Fibroblast of skin of right quadriceps (primary cell): ENCODE results near the gene CDK11A.
A peak's percentile ranks its signal among the peaks of the same experiment; 100 is the strongest.

Source experiments
- DNase-seq: peaks from one replicate; pipeline ENCODE4 v3.0.0-alpha.2; 2013

CDK11A gene

DNA sequence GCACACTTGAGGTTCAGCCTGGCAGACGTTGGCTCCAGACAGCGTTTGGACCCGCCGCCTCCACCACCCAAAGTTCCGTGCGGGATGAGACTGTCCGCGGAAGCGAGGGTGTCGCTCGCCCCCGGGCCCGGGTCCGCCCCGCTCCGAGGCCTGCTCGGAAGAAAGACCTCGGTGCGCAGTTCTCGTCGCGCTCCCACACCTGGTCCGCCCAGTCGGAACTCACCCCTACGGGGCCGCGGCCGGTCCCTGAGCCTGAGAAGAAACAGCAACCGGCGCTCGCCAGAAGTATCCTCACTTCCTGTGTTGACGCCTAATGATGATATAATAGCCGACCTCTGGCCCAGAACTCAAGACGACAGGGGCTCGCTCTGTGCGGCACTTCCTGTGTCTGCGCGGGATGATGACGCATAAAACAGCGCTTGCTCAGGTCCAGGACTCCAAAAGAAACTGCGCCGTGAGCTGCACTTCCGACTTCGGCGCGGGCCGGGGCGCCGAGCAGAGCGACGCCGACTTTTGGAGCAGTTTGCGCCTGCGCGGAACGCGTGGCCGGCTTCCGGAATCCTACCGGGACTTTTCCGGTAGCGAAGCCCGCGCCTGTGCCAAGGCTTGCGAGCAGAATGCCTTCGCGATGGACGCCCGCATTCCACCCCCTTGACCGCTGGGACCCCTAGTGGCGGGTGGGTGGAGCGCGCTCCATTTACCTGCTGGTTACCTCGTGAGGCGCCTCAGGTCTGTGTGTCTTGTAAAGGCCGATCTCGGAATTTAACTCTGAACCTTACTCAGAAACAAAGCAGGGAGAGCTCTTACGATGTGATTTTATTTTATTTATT, at the start of gene CDK11A:
Gene CDK11A, minus strand, starts transcription at position 323 of the 830 bp plus-strand sequence. CDS start 1,539 bp downstream, outside the sequence.
- DNase-seq, result peak; percentile 100

DNA sequence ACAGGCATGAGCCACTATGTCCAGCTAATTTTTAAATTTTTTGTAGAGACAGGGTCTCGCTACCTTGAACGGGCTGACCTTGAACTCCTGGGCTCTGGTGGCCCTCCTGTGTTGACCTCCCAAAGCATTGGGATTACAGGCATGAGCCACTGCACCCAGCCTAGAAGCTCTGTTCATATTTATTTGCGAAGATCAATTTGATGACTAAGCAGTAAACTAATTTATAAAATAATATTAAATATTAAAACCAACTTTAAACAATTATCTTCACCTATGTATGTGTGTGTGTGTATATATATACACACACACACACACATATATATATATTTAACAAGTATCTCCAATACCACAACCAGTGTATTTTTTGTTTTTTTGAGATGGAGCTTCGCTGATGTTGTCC, 49.7 kb upstream of the CDK11A start:
- DNase-seq, result no peak

DNA sequence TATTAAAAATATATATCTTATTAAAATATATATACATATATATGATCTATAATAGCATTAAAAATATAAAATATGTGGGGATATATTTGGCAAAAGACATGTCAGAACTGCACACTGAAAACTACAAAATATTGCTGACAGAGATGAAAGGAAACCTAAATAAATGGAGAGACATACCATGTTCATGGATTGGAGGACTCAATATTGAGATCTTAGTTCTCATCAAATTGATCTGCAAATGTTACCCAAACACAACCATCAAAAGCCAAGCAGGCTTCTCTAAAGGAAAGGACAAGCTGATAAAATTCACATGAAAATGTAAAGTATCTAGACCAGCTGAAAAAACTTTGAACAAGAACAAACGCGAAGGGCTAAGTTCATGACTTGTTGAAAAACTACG, 46.9 kb upstream of the CDK11A start:
- no peak for DNase-seq

DNA sequence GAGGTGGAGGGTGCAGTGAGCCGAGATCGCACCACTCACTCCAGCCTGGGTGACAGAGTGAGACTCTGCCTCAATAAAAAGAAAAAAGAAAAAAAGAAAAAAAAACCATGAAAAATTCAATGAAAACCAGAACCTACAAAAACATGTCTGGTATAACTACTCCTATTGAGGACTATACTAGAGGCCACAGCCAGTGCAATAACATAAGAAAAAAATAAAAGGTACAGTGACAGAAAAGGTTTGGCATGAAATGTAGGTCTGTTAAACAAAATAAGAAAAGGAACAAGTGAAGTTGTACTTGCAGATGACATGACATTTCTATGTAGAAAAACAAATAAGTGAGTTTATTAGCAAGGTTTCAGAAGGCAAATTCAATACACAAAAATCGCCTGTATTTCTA, 45.9 kb upstream of the CDK11A start:
- no peak for DNase-seq

- DNase-seq, result no peak
Observed at GRCh38 chr1:1768249-1768992, 44.3 kb upstream of the CDK11A start.

GRCh38 chr1:1764876-1765470, 40.8 kb upstream of the CDK11A start:
- no peak for DNase-seq

DNA sequence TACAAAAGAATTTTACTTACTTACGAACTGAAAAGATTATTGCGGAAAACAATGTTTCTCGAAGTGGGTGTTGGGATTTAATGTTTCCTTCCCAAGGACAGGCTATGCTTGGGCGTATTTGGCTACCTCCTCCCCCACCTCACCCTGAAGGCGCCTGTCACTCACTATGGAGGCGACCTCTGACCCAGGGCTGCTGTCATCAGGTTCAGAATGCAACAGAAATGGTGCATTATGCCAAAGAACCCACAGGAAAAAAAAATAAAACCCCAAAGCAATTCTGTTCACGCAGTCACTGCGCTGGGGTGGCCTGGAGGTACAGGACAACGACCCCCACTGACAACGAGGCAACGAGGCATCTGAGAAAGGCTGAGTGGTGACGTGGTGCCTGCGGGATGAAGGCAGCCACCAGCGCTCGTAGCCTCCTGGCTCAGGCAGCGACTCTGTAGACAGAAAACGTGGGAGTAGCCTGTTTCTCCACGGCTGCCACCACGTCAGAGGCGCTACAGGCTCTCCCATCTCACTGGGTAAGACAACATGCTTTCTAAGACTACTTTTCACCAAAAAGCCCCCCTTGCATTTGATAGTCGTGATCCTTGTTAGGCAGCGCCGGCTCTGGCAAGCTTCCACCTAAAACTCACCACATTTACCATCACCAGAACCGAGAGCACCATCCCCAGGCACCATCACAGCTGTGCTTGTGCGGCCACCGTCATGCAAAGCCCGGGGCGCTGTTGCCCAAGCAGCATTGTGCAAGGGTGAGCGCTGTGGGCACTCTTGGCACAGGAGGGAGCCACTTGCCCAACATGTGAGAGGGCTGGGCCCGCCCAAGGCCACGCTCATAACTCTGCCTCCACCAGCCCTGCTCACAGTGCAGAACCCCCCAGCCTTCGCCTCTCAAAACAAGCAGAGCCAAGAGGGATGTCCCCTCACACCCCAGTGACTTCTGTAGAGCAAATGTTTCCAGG, 39.8 kb upstream of the CDK11A start:
- no peak for DNase-seq

DNA sequence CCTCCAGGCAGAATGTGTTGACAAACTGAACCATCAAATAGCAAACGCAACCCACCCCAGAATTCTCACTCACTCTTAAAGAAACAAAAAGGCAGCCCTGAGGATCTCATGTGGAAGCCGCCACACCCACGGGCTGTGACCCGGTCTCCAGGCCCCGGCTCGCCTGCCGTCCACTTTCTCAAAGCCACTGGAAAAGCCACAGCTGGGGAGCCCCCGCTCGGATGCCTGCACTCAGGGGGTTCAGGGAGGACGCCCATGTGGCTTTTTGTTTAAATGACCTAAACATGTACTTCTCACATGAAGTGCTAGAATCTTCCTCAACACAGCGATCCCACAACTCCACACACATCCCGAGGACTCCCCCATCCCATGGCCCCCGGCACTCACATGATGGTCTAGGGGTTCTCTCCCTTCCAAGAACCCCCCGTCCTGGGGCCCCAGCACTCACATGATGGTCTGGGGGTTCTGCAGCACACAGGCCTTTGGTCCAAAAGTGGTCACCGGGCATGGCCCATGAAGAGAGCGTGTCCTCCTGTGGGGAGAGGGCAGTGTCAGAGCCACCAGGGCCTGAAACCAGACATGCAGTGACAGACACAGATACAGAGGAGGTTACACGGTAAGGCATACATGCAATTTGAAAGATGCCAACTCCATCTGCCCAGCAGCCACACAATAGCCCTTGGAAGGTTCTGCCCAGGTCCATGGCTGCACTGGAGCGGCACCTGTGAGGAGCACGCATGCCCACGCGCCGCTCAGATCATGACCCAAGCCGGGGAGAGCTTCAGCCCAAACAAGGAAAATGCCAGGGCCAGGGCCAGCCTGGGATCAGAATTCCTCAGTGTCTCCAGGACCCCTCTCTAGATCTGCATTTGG, 37.6 kb upstream of the CDK11A start:
- no peak for DNase-seq

- DNase-seq, result no peak
Observed at GRCh38 chr1:1760715-1761114, 36.6 kb upstream of the CDK11A start.

GRCh38 chr1:1760345-1760650, 36.1 kb upstream of the CDK11A start:
- DNase-seq, result no peak

- DNase-seq, result no peak
Observed at GRCh38 chr1:1759456-1760344, 35.5 kb upstream of the CDK11A start.

DNA sequence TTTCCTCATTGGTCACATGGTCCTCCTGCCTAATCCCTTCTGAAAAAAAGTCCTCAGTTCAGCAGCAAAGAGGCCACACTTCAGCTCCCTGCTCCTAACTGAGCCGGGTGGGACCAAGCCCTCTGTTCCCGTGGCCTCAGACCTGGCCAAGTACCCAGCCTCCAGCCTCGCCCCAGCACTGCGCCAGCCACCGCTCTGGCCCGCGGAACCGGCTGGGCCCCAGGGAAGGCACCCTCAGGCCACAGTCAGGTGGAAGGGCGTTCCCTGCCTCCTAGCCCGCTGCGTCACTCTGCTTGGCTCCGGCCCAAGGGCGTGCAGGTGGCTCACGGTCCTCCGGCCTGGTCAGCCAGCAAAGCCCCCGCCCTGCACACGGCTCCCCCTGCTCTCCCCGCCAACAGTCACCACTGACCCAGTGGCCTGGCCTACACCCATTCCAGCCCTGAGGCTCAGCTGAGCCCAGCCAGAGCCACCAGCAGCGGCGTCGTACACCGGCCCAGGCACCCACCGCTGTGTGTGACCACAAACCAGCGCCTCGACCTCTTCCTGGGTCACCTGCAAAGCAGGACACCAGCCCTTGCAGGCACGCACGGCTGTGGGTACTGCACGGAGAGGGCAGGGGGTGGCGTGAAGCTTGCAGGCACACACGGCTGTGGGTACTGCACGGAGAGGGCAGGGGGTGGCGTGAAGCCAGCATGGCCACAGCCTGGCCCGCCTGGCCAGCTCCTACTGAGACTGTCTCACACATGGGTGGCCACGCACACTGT, 34.7 kb upstream of the CDK11A start:
- DNase-seq, result no peak

DNA sequence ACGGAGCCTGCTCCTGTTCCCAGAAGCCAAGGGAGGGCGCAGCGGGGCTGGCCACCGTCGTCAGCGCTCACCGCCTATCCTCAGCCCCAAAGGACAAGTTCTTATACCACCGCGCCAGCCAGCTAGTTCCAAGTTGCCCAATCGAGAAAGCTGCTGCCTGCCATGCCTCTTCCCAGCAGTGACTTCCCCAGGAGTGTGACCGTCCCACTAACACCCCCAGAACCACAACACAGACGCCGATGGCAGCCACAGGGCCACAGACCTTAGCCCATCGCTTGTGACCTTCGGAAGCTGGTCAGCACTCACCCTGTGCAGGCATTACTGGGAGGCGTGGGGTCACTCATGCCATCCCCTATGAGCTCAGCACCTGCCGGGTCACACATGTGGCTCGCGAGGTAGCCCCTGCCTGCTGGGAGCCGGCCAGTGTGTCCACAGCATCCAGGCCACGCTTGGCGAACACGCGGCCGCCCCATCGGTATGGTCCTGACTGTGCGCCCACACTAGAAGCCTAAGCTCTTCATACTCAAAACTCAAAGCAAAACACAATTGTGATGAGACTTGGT, 34.0 kb upstream of the CDK11A start:
- DNase-seq, result no peak

DNA sequence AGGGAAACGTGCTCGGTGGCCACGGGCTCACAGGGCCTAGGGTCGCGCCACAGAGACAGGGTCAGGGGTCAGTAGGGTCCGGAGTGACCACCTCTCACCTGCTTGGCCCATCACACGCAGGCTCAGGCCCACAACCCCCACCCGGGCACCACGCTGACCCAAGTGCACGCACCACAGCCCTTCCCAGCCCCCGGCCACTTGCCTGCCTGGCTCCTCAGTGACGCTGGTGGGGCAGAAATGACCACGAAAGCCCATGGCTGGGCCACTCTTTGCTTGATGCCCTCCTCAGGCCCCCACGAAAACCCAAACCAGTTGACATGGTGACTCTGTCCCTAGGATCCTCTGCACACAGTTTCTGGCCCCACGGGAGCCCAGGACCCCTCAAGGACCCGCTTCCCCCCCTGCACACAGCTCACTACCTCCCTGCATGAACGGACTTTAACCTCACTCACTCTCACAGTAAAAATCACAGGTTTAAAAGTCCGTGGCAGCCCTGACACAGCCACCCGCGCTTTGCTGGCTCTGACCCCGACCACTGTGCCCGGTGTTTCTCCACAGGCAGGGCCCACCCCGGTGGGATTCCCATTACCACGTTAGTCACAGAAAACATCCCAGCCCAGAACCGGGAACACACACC, 33.4 kb upstream of the CDK11A start:
- DNase-seq, result no peak

GRCh38 chr1:1756661-1757421, 32.7 kb upstream of the CDK11A start:
- no peak for DNase-seq

DNA sequence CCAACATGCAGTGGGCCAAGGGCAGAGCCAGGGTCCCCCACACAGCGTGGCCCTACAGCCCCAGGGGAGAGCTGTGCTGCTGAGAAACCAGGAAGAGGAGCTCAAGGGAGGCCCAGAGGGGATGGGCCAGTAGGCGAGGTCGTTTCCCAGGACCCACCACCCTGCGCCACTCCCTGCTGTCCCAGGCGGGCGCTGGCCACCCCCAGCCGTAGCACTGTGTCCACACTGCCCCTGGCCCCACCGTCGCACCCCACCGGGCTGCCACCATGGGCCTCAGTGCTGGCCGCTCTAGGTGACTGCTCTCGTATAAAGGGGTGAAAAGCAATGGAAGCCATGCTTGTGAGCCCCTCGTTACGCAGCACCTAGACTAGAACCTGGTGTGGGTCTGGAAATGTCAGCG, 31.7 kb upstream of the CDK11A start:
- no peak for DNase-seq

- DNase-seq, result no peak
Observed at GRCh38 chr1:1755426-1755825, 31.3 kb upstream of the CDK11A start.
